PC-3 (cell line): ENCODE data around the gene NUDT3. TPM values are rescaled to one million over a fixed set of nuclear protein-coding genes. Genes with fewer than 3 reads are reported as not detected.

Experiments
- ATAC-seq: fragments of 200-7000 bp; cut with Tn5 transposase; 2 replicates; pipeline ENCODE4 v1.9.1; 2020; ENCODE audit warnings: mild to moderate bottlenecking, moderate library complexity
- BruUV-seq: library from RNA; stranded (reverse); fragments of 400-500 nt; replicated peaks from 2 replicates; lab custom pipeline; 2021; lab: Mats Ljungman, UMichigan
- CTCF ChIA-PET: fragments of 300-600 bp; sonication (Branson Sonifier 250); formaldehyde crosslinking; loops from one replicate; lab custom pipeline; 2022; ENCODE audit warnings: antibody characterized with exemption; lab: Charles Lee
- POLR2A ChIA-PET: fragments of 300-600 bp; sonication (Branson Sonifier 250); formaldehyde crosslinking; loops from one replicate; lab custom pipeline; 2022; ENCODE audit warnings: antibody characterized with exemption; ENCODE audit not compliant: unreplicated experiment; lab: Charles Lee
- DNase-seq: peaks from one replicate; pipeline ENCODE4 v3.0.0-alpha.2; 2015
- H2AFZ ChIP-seq: fragments of 300-600 bp; sonication (generic); 2 replicates; pipeline ENCODE4 v1.6.0; 2016; ENCODE audit warnings: antibody characterized with exemption, low read length
- H3F3A ChIP-seq: fragments of 300-600 bp; sonication (generic); one replicate; pipeline ENCODE4 v1.6.0; 2017; ENCODE audit warnings: antibody characterized with exemption, low read length, control low read depth, mild to moderate bottlenecking; ENCODE audit not compliant: unreplicated experiment
- H3K27ac ChIP-seq: fragments of 300-600 bp; sonication (generic); 2 replicates; pipeline ENCODE4 v1.5.1; 2016; ENCODE audit warnings: mild to moderate bottlenecking, low read length
- H3K27me3 ChIP-seq: fragments of 300-600 bp; sonication (generic); 2 replicates; pipeline ENCODE4 v1.6.1; 2016; ENCODE audit warnings: low read length, mixed read lengths
- H3K36me3 ChIP-seq: fragments of 300-600 bp; sonication (generic); 2 replicates; pipeline ENCODE4 v1.6.1; 2016; ENCODE audit warnings: low read depth, mixed run types, low read length, mixed read lengths
- H3K4me1 ChIP-seq: fragments of 300-600 bp; sonication (generic); 2 replicates; pipeline ENCODE4 v1.5.1; 2016; ENCODE audit warnings: low read length; ENCODE audit not compliant: insufficient read depth
- H3K4me2 ChIP-seq: fragments of 300-600 bp; sonication (generic); 2 replicates; pipeline ENCODE4 v1.6.0; 2016; ENCODE audit warnings: low read length
- H3K4me3 ChIP-seq: fragments of 300-600 bp; sonication (generic); 2 replicates; pipeline ENCODE4 v1.5.1; 2016; ENCODE audit warnings: mild to moderate bottlenecking, low read length, mixed read lengths
- H3K79me2 ChIP-seq: fragments of 300-600 bp; sonication (generic); 2 replicates; pipeline ENCODE4 v1.6.1; 2017; ENCODE audit warnings: low read length, mixed read lengths
- H3K9ac ChIP-seq: fragments of 300-600 bp; sonication (generic); 2 replicates; pipeline ENCODE4 v1.6.0; 2016; ENCODE audit warnings: mild to moderate bottlenecking, low read length
- H3K9me2 ChIP-seq: fragments of 300-600 bp; sonication (generic); replicated peaks from 2 replicates; pipeline ENCODE4 v1.6.1; 2016; ENCODE audit warnings: mixed run types, low read length, mixed read lengths
- H3K9me3 ChIP-seq: fragments of 300-600 bp; sonication (generic); 2 replicates; pipeline ENCODE4 v1.6.1; 2016; ENCODE audit warnings: low read length, mixed read lengths
- H4K20me1 ChIP-seq: fragments of 300-600 bp; sonication (generic); 2 replicates; pipeline ENCODE4 v1.6.1; 2016; ENCODE audit warnings: low read length, mixed read lengths
- CTCF ChIP-seq: fragments of 300-600 bp; sonication (generic); conservative IDR thresholded peaks from 2 replicates; pipeline ENCODE4 v1.5.1; 2017; ENCODE audit warnings: antibody characterized with exemption, low read depth, mild to moderate bottlenecking, low read length
- EZH2 ChIP-seq: fragments of 300-600 bp; sonication (generic); IDR thresholded peaks from one replicate; pipeline ENCODE4 v1.6.1; 2017; ENCODE audit warnings: antibody characterized with exemption, mild to moderate bottlenecking, low read length; ENCODE audit not compliant: unreplicated experiment
- EZH2phosphoT487 ChIP-seq: fragments of 300-600 bp; sonication (generic); IDR thresholded peaks from 2 replicates; pipeline ENCODE4 v1.6.1; 2018; ENCODE audit warnings: mild to moderate bottlenecking, antibody characterized with exemption, low read length, borderline replicate concordance
- intact Hi-C: fragments of 100-400 bp; cut with micrococcal nuclease; formaldehyde crosslinking; loops from 2 replicates; pipeline ENCODE4 v1.9.0; 2023
- total RNA-seq: library from RNA; depleted of rRNA; stranded (reverse); fragments of >200 nt; gene quantifications from 2 replicates; pipeline ENCODE4 v1.2.3, GENCODE V29; 2014

Gene NUDT3
- total RNA-seq, 1 experiment from 2014 or later, result 24.6 TPM

DNA sequence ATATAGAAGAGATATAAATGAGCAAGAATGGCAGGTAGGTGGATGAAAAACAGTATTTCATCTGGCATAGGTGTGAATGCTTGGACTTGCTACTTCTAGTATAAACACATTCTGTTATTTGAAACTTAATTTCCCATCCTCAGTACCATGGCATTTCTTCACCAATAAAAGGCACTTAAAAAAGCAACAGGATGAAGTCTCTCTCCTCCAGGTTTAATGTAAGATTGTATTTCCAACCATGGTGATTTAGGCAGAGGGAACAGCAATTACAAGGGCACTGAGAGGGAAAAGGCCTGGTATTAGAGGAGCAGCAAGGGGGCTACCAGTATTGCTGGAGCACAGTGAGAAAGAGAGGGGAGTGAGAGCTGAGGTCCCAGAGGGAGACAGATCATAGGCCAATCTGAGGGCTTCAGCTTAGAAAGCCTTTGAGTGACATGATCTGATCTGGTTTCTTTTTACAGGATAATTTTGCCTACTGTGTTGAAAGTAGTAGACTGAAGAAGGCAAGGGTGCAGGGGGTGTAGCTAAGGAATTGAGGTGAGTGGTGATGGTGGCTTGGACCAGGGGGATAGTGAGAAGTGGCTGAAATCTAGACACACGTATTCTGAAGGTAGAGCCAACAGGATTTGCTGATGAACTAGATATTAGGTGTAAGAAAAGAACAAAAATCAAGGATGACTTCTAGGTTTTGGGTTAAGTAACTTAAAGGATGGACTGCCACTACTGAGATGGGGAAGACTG, 75.9 kb downstream of the NUDT3 start:
- H3K36me3 ChIP-seq, result no peaks in the 10 kb centered on the region

GRCh38 chr6:34315780-34316179, 76.7 kb downstream of the NUDT3 start:
- H3K79me2 ChIP-seq, result peaks cover 18% of the 10 kb centered on the region; the same call in 1 of the 2 replicates

More for the DNA sequence above, 75.9 kb downstream of the NUDT3 start:
- no peak overlapping the region for H2AFZ ChIP-seq
- ChIA-PET CTCF (no interaction called here), POLR2A (no interaction called here)
- no TSS peak for BruUV-seq
- no peaks in the 10 kb centered on the region for H3K9me2 ChIP-seq
- H3K9me3 ChIP-seq, result no peaks in the 10 kb centered on the region
- H3K27ac ChIP-seq, result no peak overlapping the region
- no peaks in the 10 kb centered on the region for H3K4me1 ChIP-seq
- ATAC-seq, result no peak
- no peak overlapping the region for H3K9ac ChIP-seq
- no peaks in the 10 kb centered on the region for H3F3A ChIP-seq
- DNase-seq, result no peak
- no peaks in the 10 kb centered on the region for H3K27me3 ChIP-seq
- TF ChIP-seq CTCF, result no peak
- no peak for TF ChIP-seq EZH2
- TF ChIP-seq EZH2phosphoT487, result no peak
- no peaks in the 10 kb centered on the region for H4K20me1 ChIP-seq
- peaks cover 16% of the 10 kb centered on the region; the same call in 1 of the 2 replicates for H3K79me2 ChIP-seq
- no peak overlapping the region for H3K4me2 ChIP-seq
- intact Hi-C loops, result no loop called here
- H3K4me3 ChIP-seq, result no peak overlapping the region

More at GRCh38 chr6:34315780-34316179, 76.7 kb downstream of the NUDT3 start:
- ATAC-seq (no peak), DNase-seq (no peak)
- no peaks in the 10 kb centered on the region for H3K4me1 ChIP-seq
- CTCF ChIA-PET, result no interaction called here
- no peaks in the 10 kb centered on the region for H3F3A ChIP-seq
- no peaks in the 10 kb centered on the region for H3K27me3 ChIP-seq
- H4K20me1 ChIP-seq, result no peaks in the 10 kb centered on the region
- H3K36me3 ChIP-seq, result no peaks in the 10 kb centered on the region
- TF ChIP-seq CTCF, result no peak
- no TSS peak for BruUV-seq
- no peak overlapping the region for H3K4me3 ChIP-seq
- intact Hi-C loops, result no loop called here
- no peak overlapping the region for H3K9ac ChIP-seq
- POLR2A ChIA-PET, result no interaction called here
- H3K4me2 ChIP-seq, result no peak overlapping the region
- no peak overlapping the region for H3K27ac ChIP-seq
- no peak overlapping the region for H2AFZ ChIP-seq
- H3K9me2 ChIP-seq, result no peaks in the 10 kb centered on the region
- no peaks in the 10 kb centered on the region for H3K9me3 ChIP-seq
